ENCODE results near the gene HCFC1.

GRCh38 chrX:154006947-154007346 lies 35.3 kb upstream of the HCFC1 start:
- TF ChIP-seq EZH2phosphoT487 (IDR thresholded peaks at IDR 0.05; ENCODE audit: insufficient read depth, low read depth) (no peak), EZH2 (IDR thresholded peaks at IDR 0.05; ENCODE audit: insufficient read depth, poor library complexity, severe bottlenecking) (no peak)
